ENCODE measurements around the gene ZNF285. TPM values are rescaled to one million over a fixed set of nuclear protein-coding genes. Genes with fewer than 3 reads are reported as not detected.
"Not testable (repeated sequence)": the region's sequence is repeated elsewhere in the genome, so short reads cannot be mapped to it uniquely, and the experiment has no call there.

ZNF285 gene
- total RNA-seq, result 1 to 10 TPM; 1.4 to 1.9 TPM

DNA sequence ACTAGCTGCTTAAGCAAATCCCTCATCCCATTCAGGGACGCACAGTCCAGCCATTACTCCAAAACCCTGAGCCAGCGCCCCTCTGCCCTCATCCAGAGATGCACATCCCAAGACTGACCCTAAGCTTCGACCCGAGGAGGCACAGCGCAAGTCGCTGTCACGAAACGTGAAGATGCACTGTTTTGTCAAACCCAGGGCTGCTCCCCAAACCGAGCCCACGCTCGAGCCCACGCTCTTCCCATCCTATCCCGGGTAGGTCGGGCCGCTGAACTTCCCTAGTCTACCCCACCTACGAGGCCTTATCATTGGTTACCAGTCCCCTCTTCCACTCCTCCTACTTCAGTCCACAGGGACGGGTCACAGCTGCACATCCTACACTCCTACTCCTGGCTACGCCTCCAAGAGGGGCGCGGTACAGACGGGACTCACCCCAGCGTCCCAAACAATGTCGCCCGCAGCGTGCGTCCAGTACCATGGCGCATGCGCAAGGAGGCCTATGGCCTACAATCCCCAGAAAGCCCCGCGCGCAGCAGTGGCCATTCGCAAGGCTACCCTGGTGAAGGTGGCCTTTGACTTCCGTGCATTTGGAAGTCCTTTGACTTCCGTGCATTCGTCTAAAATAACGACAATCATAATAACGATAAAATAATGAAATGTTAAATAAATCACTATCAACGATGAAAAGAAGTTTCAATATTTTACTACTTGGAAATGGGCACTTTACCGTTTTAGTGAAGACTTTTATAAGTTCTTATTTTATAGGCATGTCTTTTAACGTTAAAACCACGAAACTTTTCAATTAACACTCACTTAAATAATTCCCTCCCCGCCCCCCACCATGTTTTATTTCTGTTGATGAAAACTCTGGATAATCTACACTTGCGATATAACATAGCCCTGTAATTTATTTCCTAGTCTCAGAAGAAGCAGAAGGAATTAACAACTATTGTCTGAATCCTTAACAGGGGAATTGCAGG is at the start of gene ZNF285:
Gene ZNF285 (minus strand): TSS at position 470 of the 977 bp plus-strand sequence. CDS start 4,395 bp downstream, outside the sequence.
- TF ChIP-seq, protein P1, sequence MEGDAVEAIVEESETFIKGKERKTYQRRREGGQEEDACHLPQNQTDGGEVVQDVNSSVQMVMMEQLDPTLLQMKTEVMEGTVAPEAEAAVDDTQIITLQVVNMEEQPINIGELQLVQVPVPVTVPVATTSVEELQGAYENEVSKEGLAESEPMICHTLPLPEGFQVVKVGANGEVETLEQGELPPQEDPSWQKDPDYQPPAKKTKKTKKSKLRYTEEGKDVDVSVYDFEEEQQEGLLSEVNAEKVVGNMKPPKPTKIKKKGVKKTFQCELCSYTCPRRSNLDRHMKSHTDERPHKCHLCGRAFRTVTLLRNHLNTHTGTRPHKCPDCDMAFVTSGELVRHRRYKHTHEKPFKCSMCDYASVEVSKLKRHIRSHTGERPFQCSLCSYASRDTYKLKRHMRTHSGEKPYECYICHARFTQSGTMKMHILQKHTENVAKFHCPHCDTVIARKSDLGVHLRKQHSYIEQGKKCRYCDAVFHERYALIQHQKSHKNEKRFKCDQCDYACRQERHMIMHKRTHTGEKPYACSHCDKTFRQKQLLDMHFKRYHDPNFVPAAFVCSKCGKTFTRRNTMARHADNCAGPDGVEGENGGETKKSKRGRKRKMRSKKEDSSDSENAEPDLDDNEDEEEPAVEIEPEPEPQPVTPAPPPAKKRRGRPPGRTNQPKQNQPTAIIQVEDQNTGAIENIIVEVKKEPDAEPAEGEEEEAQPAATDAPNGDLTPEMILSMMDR (IDR thresholded peaks at IDR 0.05), result no peak
- Histone ChIP-seq H3K4me1 (no peaks in the 10 kb centered on the region), H3K4me3 (peak within 1 kb of the TSS; percentile 53), H3K27ac (no peak within 1 kb of the TSS), H3K9ac (ENCODE audit: low read depth in 2 of 2, low read length in 2 of 2) (peak within 1 kb of the TSS in 1 of 2 donors; percentile 19), H3K9me3 (no peaks in the 10 kb centered on the region), H3K27me3 (no peaks in the 10 kb centered on the region), H3K36me3 (no peaks in the 10 kb centered on the region)
- intact Hi-C loops (cut with DNase I), result no loop called here
- DNase-seq, result peak; percentile 93

DNA sequence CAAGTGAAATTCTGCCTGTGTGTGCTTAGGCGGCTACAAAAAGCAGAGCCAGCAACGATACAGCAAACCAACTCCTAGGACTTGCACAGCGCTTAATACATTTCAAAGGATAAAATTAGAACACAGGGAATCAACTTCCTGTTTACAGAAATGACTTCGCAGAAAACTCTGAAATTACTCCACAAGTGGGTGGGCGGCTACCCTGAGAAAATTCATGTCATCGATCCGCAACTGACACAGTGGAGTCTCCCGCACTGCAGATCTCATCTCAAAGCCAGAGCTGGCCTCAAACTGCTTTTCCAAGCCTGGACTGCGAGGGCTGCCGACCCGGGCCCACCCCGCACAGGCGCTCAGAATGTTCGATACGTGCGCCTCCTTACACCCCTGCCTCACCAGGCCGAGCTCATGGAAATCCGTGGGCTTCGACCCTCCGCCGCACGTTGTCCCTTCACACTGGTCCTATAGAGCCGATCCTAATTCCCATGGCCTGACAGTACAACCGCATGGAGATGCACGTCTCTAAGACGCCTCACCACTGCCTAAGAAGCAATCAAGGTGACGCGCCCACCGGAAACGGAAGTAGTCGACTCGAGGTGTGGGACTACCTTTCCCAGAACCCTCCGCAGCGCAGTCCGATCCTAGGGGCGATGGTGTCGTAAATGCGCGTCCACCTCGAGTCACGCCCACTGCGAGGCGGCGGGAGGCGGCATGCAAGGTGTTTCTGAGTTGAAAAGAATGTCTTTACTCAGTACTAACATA is 46.7 kb upstream of the ZNF285 start, which contains the start of gene ZNF229:
Gene ZNF229 (minus strand): TSS at position 557 of the 759 bp plus-strand sequence. CDS start 5,625 bp downstream, outside the sequence.
- no peak within 1 kb of the TSS for H3K27ac ChIP-seq
- no peak within 1 kb of the TSS for H3K9ac ChIP-seq (ENCODE audit: low read depth in 2 of 2, low read length in 2 of 2)
- H3K9me3 ChIP-seq, result no peaks in the 10 kb centered on the region
- no peaks in the 10 kb centered on the region for H3K4me1 ChIP-seq
- H3K4me3 ChIP-seq, result peak within 1 kb of the TSS; percentile 39
- H3K36me3 ChIP-seq, result no peaks in the 10 kb centered on the region
- DNase-seq, result peak; percentile 94
- TF ChIP-seq, protein P1 (IDR thresholded peaks at IDR 0.05), result no peak
- intact Hi-C loops (cut with DNase I), result no loop called here
- H3K27me3 ChIP-seq, result no peaks in the 10 kb centered on the region

DNA sequence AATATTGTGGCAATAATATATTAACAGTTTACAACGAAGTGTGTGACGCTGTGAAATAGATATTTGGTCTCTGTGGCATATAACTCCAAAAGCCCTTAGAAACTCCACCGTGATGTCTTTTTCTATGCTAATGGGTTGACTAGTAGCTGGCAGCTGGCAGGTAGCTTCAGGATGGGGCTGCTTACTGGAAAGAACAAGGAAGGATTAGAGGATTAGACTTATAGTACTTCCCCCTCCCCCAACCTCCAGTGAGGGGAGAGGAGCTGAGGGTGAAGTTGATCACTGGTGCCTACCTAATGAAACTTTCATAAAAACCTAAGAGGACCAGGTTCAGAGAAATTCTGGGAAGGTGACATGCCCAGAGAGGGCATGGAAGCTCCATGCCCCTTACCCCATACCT is 37.0 kb upstream of the ZNF285 start:
- Histone ChIP-seq H3K27me3 (no peaks in the 10 kb centered on the region), H3K36me3 (no peaks in the 10 kb centered on the region), H3K9me3 (no peaks in the 10 kb centered on the region), H3K9ac (ENCODE audit: low read depth in 2 of 2, low read length in 2 of 2) (no peak overlapping the region), H3K4me1 (no peaks in the 10 kb centered on the region), H3K4me3 (no peak overlapping the region), H3K27ac (no peak overlapping the region)
- DNase-seq, result no peak
- intact Hi-C loops (cut with DNase I), result no loop called here
- TF ChIP-seq, protein P1 (IDR thresholded peaks at IDR 0.05), result no peak

DNA sequence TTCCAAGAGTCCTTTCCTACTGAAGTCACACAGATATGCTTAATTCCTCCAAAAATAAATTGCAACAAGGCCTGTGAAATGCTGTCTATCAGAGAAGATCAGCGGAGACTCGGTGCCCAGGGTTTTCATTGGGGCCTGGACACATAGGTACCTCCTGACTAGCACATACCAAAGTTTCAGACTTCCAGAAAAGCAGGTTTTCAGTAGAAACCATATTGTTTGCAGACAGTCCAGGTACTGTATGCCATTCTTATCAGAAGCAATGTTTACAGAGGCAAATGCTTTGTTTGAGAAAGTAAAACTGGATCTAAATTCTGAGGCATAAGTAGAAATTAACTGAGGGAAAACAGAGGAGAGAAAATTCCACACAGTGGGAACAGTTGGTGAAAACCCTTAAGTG is 34.0 kb upstream of the ZNF285 start:
- no peaks in the 10 kb centered on the region for H3K4me1 ChIP-seq
- no peaks in the 10 kb centered on the region for H3K27me3 ChIP-seq
- H3K9ac ChIP-seq (ENCODE audit: low read depth in 2 of 2, low read length in 2 of 2), result no peak overlapping the region
- TF ChIP-seq, protein P1 (IDR thresholded peaks at IDR 0.05), result no peak
- no peak for DNase-seq
- intact Hi-C loops (cut with DNase I), result no loop called here
- no peak overlapping the region for H3K27ac ChIP-seq
- H3K4me3 ChIP-seq, result no peak overlapping the region
- H3K9me3 ChIP-seq, result no peaks in the 10 kb centered on the region
- no peaks in the 10 kb centered on the region for H3K36me3 ChIP-seq

DNA sequence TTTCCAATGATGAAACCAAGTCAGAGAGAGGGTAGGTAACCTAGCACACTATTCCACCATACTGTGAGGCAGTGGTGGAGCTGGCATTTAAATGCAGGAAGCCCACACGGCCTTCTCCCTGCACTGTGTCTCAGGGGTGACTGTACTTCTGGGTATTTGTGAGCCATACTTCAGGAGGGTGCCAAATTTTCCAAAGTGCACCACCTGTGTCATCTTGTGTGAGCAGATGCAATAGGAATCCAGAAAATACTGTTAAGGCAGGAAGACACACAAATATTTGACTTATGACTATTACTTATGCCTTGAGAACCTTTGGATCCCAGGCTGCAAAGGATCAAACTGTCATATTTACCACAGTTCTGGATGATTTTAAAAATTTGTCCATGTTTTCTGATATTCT is 29.5 kb upstream of the ZNF285 start:
- Histone ChIP-seq H3K36me3 (no peaks in the 10 kb centered on the region), H3K4me1 (no peaks in the 10 kb centered on the region), H3K27me3 (no peaks in the 10 kb centered on the region), H3K9me3 (peaks cover 7% of the 10 kb centered on the region), H3K4me3 (no peak overlapping the region), H3K9ac (ENCODE audit: low read depth in 2 of 2, low read length in 2 of 2) (no peak overlapping the region), H3K27ac (no peak overlapping the region)
- no peak for DNase-seq
- intact Hi-C loops (cut with DNase I), result no loop called here
- TF ChIP-seq, protein P1 (IDR thresholded peaks at IDR 0.05), result no peak

DNA sequence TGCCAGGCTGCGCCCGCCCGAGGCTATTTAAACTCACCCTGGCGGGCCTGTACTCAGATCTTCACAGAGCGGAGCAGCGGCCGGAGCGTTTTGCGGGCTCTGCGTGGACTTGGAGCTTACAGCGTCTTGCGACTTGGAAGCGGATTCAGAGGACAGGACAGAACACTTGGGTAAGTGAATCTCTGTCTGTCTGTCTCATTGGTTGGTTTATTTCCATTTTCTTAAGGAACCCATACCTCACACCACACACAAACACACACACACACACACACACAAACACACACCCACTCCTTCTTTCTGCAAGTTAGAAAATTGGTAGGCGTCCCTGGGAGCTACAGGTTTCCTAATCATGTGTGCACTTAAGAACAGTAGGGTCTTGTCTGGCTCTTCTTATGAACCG is 14.1 kb upstream of the ZNF285 start:
- H3K9me3 ChIP-seq; H3K9ac ChIP-seq (ENCODE audit: low read depth in 2 of 2, low read length in 2 of 2); H3K36me3 ChIP-seq; H3K27ac ChIP-seq; H3K4me1 ChIP-seq; H3K27me3 ChIP-seq; H3K4me3 ChIP-seq; DNase-seq; intact Hi-C loops (cut with DNase I): not testable (repeated sequence)

DNA sequence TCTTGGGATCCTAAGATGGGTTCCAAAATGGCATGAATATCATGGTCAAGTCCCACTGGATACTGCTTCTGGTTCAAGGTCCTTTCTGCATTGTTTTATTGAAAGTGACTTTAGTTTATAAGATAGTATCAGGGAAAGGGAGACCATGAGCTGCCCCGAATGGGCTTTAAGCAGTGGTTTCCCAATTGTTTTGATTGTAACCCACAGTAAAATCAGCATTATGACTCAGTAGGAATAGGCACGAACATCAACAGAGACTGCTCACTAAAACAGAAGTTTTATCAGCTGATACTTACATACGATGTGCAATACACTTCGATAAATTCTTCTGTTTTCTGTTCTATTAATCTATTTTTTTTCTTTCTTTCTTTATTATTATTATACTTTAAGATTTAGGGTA is 12.1 kb downstream of the ZNF285 start:
- intact Hi-C loops (cut with DNase I); H3K4me1 ChIP-seq; DNase-seq; H3K9ac ChIP-seq (ENCODE audit: low read depth in 2 of 2, low read length in 2 of 2); H3K27ac ChIP-seq; H3K4me3 ChIP-seq; H3K9me3 ChIP-seq; H3K36me3 ChIP-seq; H3K27me3 ChIP-seq: not testable (repeated sequence)
